Measurements from ENCODE around the gene LDLRAD4. TPM values are rescaled to one million over a fixed set of nuclear protein-coding genes. Genes with fewer than 3 reads are reported as not detected.

LDLRAD4 gene
- total RNA-seq, 1 experiment from 2014 or later = 3.6 TPM

- no TSS peak for BruUV-seq (replicated peaks)
- no peak for DNase-seq (ENCODE audit: low spot score)
- Histone ChIP-seq H3K36me3 (ENCODE audit: insufficient read depth, low read length, poor library complexity, severe bottlenecking) (no peaks in the 10 kb centered on the region), H3K27me3 (replicated peaks; ENCODE audit: insufficient read depth, low read depth, low read length, poor library complexity) (no peaks in the 10 kb centered on the region), H3K4me3 (ENCODE audit: low read depth, low read length, poor library complexity, severe bottlenecking) (no peak overlapping the region), H3K9me3 (ENCODE audit: low read depth, low read length, poor library complexity, severe bottlenecking) (no peaks in the 10 kb centered on the region), H3K27ac (ENCODE audit: low read depth, low read length, poor library complexity, severe bottlenecking) (no peak overlapping the region), H3K4me1 (ENCODE audit: insufficient read depth, low read length, poor library complexity, severe bottlenecking) (no peaks in the 10 kb centered on the region)
- TF ChIP-seq, protein P1, sequence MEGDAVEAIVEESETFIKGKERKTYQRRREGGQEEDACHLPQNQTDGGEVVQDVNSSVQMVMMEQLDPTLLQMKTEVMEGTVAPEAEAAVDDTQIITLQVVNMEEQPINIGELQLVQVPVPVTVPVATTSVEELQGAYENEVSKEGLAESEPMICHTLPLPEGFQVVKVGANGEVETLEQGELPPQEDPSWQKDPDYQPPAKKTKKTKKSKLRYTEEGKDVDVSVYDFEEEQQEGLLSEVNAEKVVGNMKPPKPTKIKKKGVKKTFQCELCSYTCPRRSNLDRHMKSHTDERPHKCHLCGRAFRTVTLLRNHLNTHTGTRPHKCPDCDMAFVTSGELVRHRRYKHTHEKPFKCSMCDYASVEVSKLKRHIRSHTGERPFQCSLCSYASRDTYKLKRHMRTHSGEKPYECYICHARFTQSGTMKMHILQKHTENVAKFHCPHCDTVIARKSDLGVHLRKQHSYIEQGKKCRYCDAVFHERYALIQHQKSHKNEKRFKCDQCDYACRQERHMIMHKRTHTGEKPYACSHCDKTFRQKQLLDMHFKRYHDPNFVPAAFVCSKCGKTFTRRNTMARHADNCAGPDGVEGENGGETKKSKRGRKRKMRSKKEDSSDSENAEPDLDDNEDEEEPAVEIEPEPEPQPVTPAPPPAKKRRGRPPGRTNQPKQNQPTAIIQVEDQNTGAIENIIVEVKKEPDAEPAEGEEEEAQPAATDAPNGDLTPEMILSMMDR (conservative IDR thresholded peaks at IDR 0.05; ENCODE audit: low read depth, low read length) = no peak
- no peak for TF ChIP-seq EZH2 (IDR thresholded peaks at IDR 0.05; ENCODE audit: borderline replicate concordance, low read depth, low read length, poor library complexity, severe bottlenecking)
- CTCF ChIA-PET = no interaction called here
- intact Hi-C loops (cut with micrococcal nuclease; ENCODE audit: unreplicated experiment) = no loop called here
- POLR2A ChIA-PET (ENCODE audit: low non-redundant PET) = no interaction called here
Observed at GRCh38 chr18:13275075-13275474, 56.5 kb downstream of the LDLRAD4 start.

DNA sequence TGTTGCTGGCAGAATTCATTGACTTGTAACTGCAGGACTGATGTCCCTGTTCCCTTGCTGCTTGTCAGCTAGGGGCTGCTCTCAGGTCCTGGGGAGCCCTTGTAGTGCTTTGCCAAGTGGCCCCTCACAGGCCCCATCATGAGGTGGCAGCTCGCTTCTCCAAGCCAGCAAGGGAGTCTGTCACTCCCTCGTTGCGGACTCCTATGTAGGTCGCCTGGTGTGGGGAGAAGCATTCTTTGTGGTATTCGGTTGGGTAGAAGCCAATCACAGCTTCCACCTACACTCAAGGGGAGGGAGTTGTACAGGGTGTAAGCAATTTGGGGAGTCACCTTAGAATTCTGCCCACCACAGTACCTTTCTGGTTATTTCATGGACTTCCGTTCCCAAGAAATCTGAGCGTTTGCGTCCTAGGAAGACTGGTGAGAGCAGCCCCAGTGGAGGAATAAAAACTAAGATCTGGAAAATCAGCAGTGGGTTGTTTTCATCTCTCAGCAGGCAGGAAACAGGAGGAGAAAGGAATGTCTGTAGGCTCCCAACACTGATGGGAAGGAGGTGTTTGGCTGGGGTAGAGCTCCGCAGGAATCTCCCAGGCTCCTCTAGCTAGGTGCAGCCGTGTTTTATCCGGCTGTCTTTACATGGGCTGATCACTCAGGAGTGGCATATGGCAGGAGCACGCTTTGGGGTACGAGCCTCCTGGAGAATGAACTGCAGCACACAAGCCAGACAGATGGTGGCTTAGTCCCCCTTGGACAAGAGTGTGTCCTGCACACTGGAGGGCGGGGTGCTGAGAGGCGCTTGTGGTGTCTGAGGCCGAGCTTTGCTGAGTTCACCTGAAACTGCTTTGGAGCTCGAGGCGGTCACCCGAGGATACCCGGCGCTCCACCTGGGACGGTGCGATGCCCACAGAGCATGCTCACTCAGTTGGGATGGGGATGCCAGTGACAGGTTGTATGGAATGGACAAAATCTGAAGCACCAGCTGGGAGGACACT, 58.3 kb downstream of the LDLRAD4 start:
- Histone ChIP-seq H3K36me3 (ENCODE audit: insufficient read depth, low read length, poor library complexity, severe bottlenecking) (no peaks in the 10 kb centered on the region), H3K27me3 (replicated peaks; ENCODE audit: insufficient read depth, low read depth, low read length, poor library complexity) (no peaks in the 10 kb centered on the region), H3K4me1 (ENCODE audit: insufficient read depth, low read length, poor library complexity, severe bottlenecking) (no peaks in the 10 kb centered on the region), H3K4me3 (ENCODE audit: low read depth, low read length, poor library complexity, severe bottlenecking) (no peak overlapping the region), H3K9me3 (ENCODE audit: low read depth, low read length, poor library complexity, severe bottlenecking) (no peaks in the 10 kb centered on the region), H3K27ac (ENCODE audit: low read depth, low read length, poor library complexity, severe bottlenecking) (no peak overlapping the region)
- TF ChIP-seq, protein P1 (conservative IDR thresholded peaks at IDR 0.05; ENCODE audit: low read depth, low read length) = no peak
- no peak for TF ChIP-seq EZH2 (IDR thresholded peaks at IDR 0.05; ENCODE audit: borderline replicate concordance, low read depth, low read length, poor library complexity, severe bottlenecking)
- CTCF ChIA-PET = no interaction called here
- intact Hi-C loops (cut with micrococcal nuclease; ENCODE audit: unreplicated experiment) = no loop called here
- DNase-seq (ENCODE audit: low spot score) = no peak
- POLR2A ChIA-PET (ENCODE audit: low non-redundant PET) = interaction anchor here (0.5 kb wide), 1 partner anchor 113 kb away, joined by 3 read pairs; no protein-coding TSS in a partner anchor
- no TSS peak for BruUV-seq (replicated peaks)

- H3K4me1 ChIP-seq (ENCODE audit: insufficient read depth, low read length, poor library complexity, severe bottlenecking) = no peaks in the 10 kb centered on the region
- H3K4me3 ChIP-seq (ENCODE audit: low read depth, low read length, poor library complexity, severe bottlenecking) = no peak overlapping the region
- ChIA-PET POLR2A (ENCODE audit: low non-redundant PET) (no interaction called here), CTCF (no interaction called here)
- H3K27me3 ChIP-seq (replicated peaks; ENCODE audit: insufficient read depth, low read depth, low read length, poor library complexity) = no peaks in the 10 kb centered on the region
- H3K36me3 ChIP-seq (ENCODE audit: insufficient read depth, low read length, poor library complexity, severe bottlenecking) = no peaks in the 10 kb centered on the region
- H3K9me3 ChIP-seq (ENCODE audit: low read depth, low read length, poor library complexity, severe bottlenecking) = no peaks in the 10 kb centered on the region
- no TSS peak for BruUV-seq (replicated peaks)
- TF ChIP-seq, protein P1 (conservative IDR thresholded peaks at IDR 0.05; ENCODE audit: low read depth, low read length) = no peak
- no peak for TF ChIP-seq EZH2 (IDR thresholded peaks at IDR 0.05; ENCODE audit: borderline replicate concordance, low read depth, low read length, poor library complexity, severe bottlenecking)
- intact Hi-C loops (cut with micrococcal nuclease; ENCODE audit: unreplicated experiment) = no loop called here
- no peak for DNase-seq (ENCODE audit: low spot score)
- H3K27ac ChIP-seq (ENCODE audit: low read depth, low read length, poor library complexity, severe bottlenecking) = no peak overlapping the region
Observed at GRCh38 chr18:13278062-13278630, 59.6 kb downstream of the LDLRAD4 start.

Data from A673 (cell line).